K562 (cell line): ENCODE measurements around the gene TRPM2. TPM values are rescaled to one million over a fixed set of nuclear protein-coding genes. Genes with fewer than 3 reads are reported as not detected.
A peak's percentile ranks its signal among the peaks of the same experiment; 100 is the strongest.

Experiments
- ATAC-seq: fragments of 200-7000 bp; cut with Tn5 transposase; 3 replicates; pipeline ENCODE4 v1.9.1; 2020; ENCODE audit warnings: moderate library complexity
- BruUV-seq: library from RNA; stranded (reverse); fragments of 400-500 nt; replicated peaks from 2 replicates; lab custom pipeline; 2021; lab: Mats Ljungman, UMichigan
- CTCF ChIA-PET: fragments of 300-600 bp; formaldehyde crosslinking; extraction: SDS; loops from one replicate; lab custom pipeline; 2021; ENCODE audit warnings: low intra/inter-chr PET ratio; lab: Yijun Ruan, JAX
- POLR2A ChIA-PET: fragments of 300-600, 350-650 bp; sonication (Branson Sonifier 250); formaldehyde crosslinking; extraction: SDS; loops from one replicate; lab custom pipeline; 2021; ENCODE audit warnings: antibody characterized with exemption, inconsistent platforms; lab: Yijun Ruan, JAX
- DNase-seq, 4 experiments: peaks; one replicate each; pipeline versions ENCODE4 v3.0.0 to v3.0.0-alpha.2; 2011 to 2018; ENCODE audit warnings: low spot score in 3 of 4, mixed read lengths in 3 of 4; ENCODE audit errors: extremely low read depth in 1 of 4
- FAIRE-seq: peaks from 2 replicates; lab custom pipeline; 2011; peaks lifted over from hg19 to GRCh38; lab: Jason Lieb, UNC
- H2AFZ ChIP-seq: 2 replicates; pipeline ENCODE4 v1.6.0; 2011; ENCODE audit warnings: low read depth, low read length, control low read depth, inconsistent platforms
- H3K27ac ChIP-seq: fragments of 200-600 bp; 3 replicates; pipeline ENCODE4 v1.8.0; 2011; ENCODE audit warnings: low read depth, mild to moderate bottlenecking, control low read depth, inconsistent platforms, low read length, moderate library complexity, mixed read lengths; ENCODE audit errors: extremely low read depth
- H3K27me3 ChIP-seq, 2 experiments: fragments of 300-600 bp in 1 of 2; 2 replicates in 1 of 2; 3 replicates in 1 of 2; pipeline versions ENCODE4 v1.6.0 to v1.8.0; 2011; ENCODE audit warnings: inconsistent platforms in 2 of 2, low read length in 2 of 2, mild to moderate bottlenecking in 1 of 2, mixed read lengths in 1 of 2, moderate library complexity in 1 of 2; ENCODE audit not compliant: control insufficient read depth in 2 of 2, insufficient read depth in 2 of 2
- H3K36me3 ChIP-seq: fragments of 300-600 bp; 3 replicates; pipeline ENCODE4 v1.8.0; 2011; ENCODE audit warnings: mild to moderate bottlenecking, low read length, inconsistent platforms; ENCODE audit not compliant: control insufficient read depth, insufficient read depth
- H3K4me1 ChIP-seq, 2 experiments: fragments of 200-600 bp in 1 of 2; replicated peaks in 1 of 2; 2 replicates in 1 of 2; 3 replicates in 1 of 2; pipeline versions ENCODE4 v1.5.1 to v1.8.0; 2011; ENCODE audit warnings: inconsistent platforms in 2 of 2, low read length in 2 of 2, mild to moderate bottlenecking in 1 of 2, mixed read lengths in 1 of 2, moderate library complexity in 1 of 2; ENCODE audit not compliant: control insufficient read depth in 2 of 2, insufficient read depth in 2 of 2
- H3K4me2 ChIP-seq: 2 replicates; pipeline ENCODE4 v1.6.1; 2011; ENCODE audit warnings: low read length, control low read depth, inconsistent platforms, mixed read lengths; ENCODE audit not compliant: insufficient read depth
- H3K4me3 ChIP-seq: fragments of 200-600 bp; sonication (generic), shearing (Covaris generic); 2 replicates; pipeline ENCODE4 v1.5.1; 2016; ENCODE audit warnings: control low read depth, inconsistent platforms
- H3K79me2 ChIP-seq: fragments of 200-600 bp; 3 replicates; pipeline ENCODE4 v1.8.0; 2011; ENCODE audit warnings: low read length, inconsistent platforms; ENCODE audit not compliant: control insufficient read depth, insufficient read depth
- H3K9ac ChIP-seq, 2 experiments: 2 replicates each; pipeline versions ENCODE4 v1.6.0 to v1.6.1; 2011; ENCODE audit warnings: low read depth in 2 of 2, low read length in 2 of 2, control low read depth in 1 of 2, inconsistent platforms in 1 of 2, mild to moderate bottlenecking in 1 of 2, mixed read lengths in 1 of 2; ENCODE audit not compliant: insufficient read depth in 1 of 2
- H3K9me1 ChIP-seq: one replicate; pipeline ENCODE4 v1.6.0; 2011; ENCODE audit warnings: inconsistent platforms, mild to moderate bottlenecking, low read length, moderate library complexity; ENCODE audit not compliant: control insufficient read depth, insufficient read depth
- H3K9me3 ChIP-seq: replicated peaks from 2 replicates; pipeline ENCODE4 v1.5.1; 2011; ENCODE audit warnings: low read depth, low read length, inconsistent platforms; ENCODE audit not compliant: control insufficient read depth, insufficient read depth
- H4K20me1 ChIP-seq: replicated peaks from 2 replicates; pipeline ENCODE4 v1.6.1; 2011; ENCODE audit warnings: low read length, inconsistent platforms, mixed read lengths; ENCODE audit not compliant: control insufficient read depth, insufficient read depth
- CSDE1 ChIP-seq, 2 experiments: fragments of 450-650 bp; IDR thresholded peaks; 2 replicates each; pipeline ENCODE4 v1.6.1; 2016; ENCODE audit warnings: mild to moderate bottlenecking in 1 of 2
- ELF4 ChIP-seq: fragments of 450-650 bp; formaldehyde crosslinking; IDR thresholded peaks from 2 replicates; pipeline ENCODE4 v1.4.0; 2022; ENCODE audit warnings: missing genetic modification characterization
- FOXK1 ChIP-seq: sonication (generic); formaldehyde crosslinking; IDR thresholded peaks from 2 replicates; pipeline ENCODE4 v1.8.0; 2022; ENCODE audit warnings: missing genetic modification reagents, mild to moderate bottlenecking, borderline replicate concordance
- GATA2 ChIP-seq: sonication (generic); formaldehyde crosslinking; IDR thresholded peaks from 2 replicates; pipeline ENCODE4 v1.4.0; 2020; ENCODE audit warnings: mild to moderate bottlenecking, missing genetic modification reagents
- HLTF ChIP-seq: fragments of 450-650 bp; IDR thresholded peaks from 2 replicates; pipeline ENCODE4 v1.6.1; 2016
- L3MBTL2 ChIP-seq: fragments of 450-650 bp; IDR thresholded peaks from 2 replicates; pipeline ENCODE4 v1.6.1; 2016; ENCODE audit warnings: mild to moderate bottlenecking, moderate library complexity
- MEF2A ChIP-seq: IDR thresholded peaks from 2 replicates; pipeline ENCODE4 v1.6.1; 2011; ENCODE audit warnings: low read depth, mild to moderate bottlenecking, low read length, moderate library complexity; ENCODE audit not compliant: control insufficient read depth
- MLLT1 ChIP-seq, 2 experiments: fragments of 450-650 bp; IDR thresholded peaks; 2 replicates each; pipeline ENCODE4 v1.6.1; 2016
- NFE2L1 ChIP-seq: fragments of 450-650 bp; IDR thresholded peaks from 2 replicates; pipeline ENCODE4 v1.6.1; 2016; ENCODE audit warnings: missing genetic modification characterization, low read depth, mild to moderate bottlenecking, missing compliant biosample characterization, moderate library complexity, borderline replicate concordance
- PCBP2 ChIP-seq: fragments of 200-400 bp; formaldehyde crosslinking; IDR thresholded peaks from 2 replicates; pipeline ENCODE4 v1.6.1; 2018; ENCODE audit warnings: low read length, low read depth, mild to moderate bottlenecking, moderate library complexity; ENCODE audit not compliant: poor library complexity, severe bottlenecking
- RB1 ChIP-seq: fragments of 450-650 bp; IDR thresholded peaks from 2 replicates; pipeline ENCODE4 v1.6.1; 2017; ENCODE audit warnings: low read depth, mild to moderate bottlenecking
- ZBTB17 ChIP-seq: fragments of 450-650 bp; formaldehyde crosslinking; IDR thresholded peaks from 2 replicates; pipeline ENCODE4 v1.4.0; 2020; ENCODE audit warnings: mild to moderate bottlenecking
- ZFPM2 ChIP-seq: fragments of 250-450 bp; sonication (Bioruptor Pico); IDR thresholded peaks from 2 replicates; pipeline ENCODE4 v1.5.1; 2022; ENCODE audit warnings: mild to moderate bottlenecking
- ZHX1 ChIP-seq: fragments of 150-350 bp; conservative IDR thresholded peaks from 2 replicates; pipeline ENCODE4 v1.6.1; 2014; ENCODE audit warnings: low read length
- ZNF311 ChIP-seq: fragments of 250-450 bp; sonication (Bioruptor Pico); IDR thresholded peaks from 2 replicates; pipeline ENCODE4 v1.4.0; 2020; ENCODE audit warnings: mild to moderate bottlenecking, moderate library complexity
- ZNF384 ChIP-seq: IDR thresholded peaks from 2 replicates; pipeline ENCODE4 v1.6.1; 2012; ENCODE audit warnings: low read depth, low read length, improper control_type of control experiment
- ZNF41 ChIP-seq: fragments of 250-450 bp; sonication (Bioruptor Pico); conservative IDR thresholded peaks from 2 replicates; pipeline ENCODE4 v1.4.0; 2020; ENCODE audit warnings: mild to moderate bottlenecking
- ZNF644 ChIP-seq: fragments of 200-800 bp; sonication (Bioruptor generic); IDR thresholded peaks from 2 replicates; pipeline ENCODE4 v1.6.1; 2016; ENCODE audit warnings: low read depth, missing genetic modification characterization, missing compliant biosample characterization
- ZZZ3 ChIP-seq: fragments of 450-650 bp; IDR thresholded peaks from 2 replicates; pipeline ENCODE4 v1.6.1; 2016; ENCODE audit warnings: antibody characterized with exemption, mild to moderate bottlenecking, moderate library complexity
- WGBS: fragments of 100-300 bp; shearing (Covaris generic); methylation state at CpG from one replicate; pipeline ENCODE4 v1.1.6; 2016; ENCODE audit warnings: low coverage, mixed read lengths; ENCODE audit not compliant: insufficient coverage; ENCODE audit errors: missing lambda C conversion rate; 5-methylcytosine and 5-hydroxymethylcytosine counted together
- in situ Hi-C: fragments of 300-500 bp; cut with MboI; formaldehyde crosslinking; loops from 4 replicates; pipeline ENCODE4 v1.15.0; 2018; ENCODE audit warnings: inconsistent platforms, mixed read lengths
- intact Hi-C: fragments of 100-400 bp; cut with micrococcal nuclease; formaldehyde crosslinking; loops from 2 replicates; pipeline ENCODE4 v1.14.2; 2022
- polyA plus RNA-seq, 8 experiments: library from polyadenylated mRNA; depleted of rRNA in 4 of 8; stranded (reverse) in 5 of 8; unstranded in 3 of 8; fragments of >200 nt; fragmentation: Nextera tagmentation in 2 of 8; fragmentation: Illumina TruSeq in 1 of 8; extraction: Ambion mirVana in 2 of 8; extraction: Trizol in 1 of 8; gene quantifications; 2 replicates each; pipeline versions ENCODE4 v1.2.1 to v1.2.3, GENCODE V29; 2011 to 2014; ENCODE audit warnings: inconsistent platforms in 1 of 8, missing spikeins in 1 of 8
- total RNA-seq, 7 experiments: library from RNA; depleted of rRNA in 6 of 7; stranded (reverse); fragments of >200 nt in 6 of 7; fragmentation: Illumina TruSeq in 2 of 7; extraction: Trizol in 2 of 7; gene quantifications; 2 replicates each; pipeline versions ENCODE4 v1.2.1 to v1.2.3, GENCODE V29; 2011 to 2021; ENCODE audit warnings: low replicate concordance in 1 of 7

Gene TRPM2
- total and polyA plus RNA-seq, 9 of the 15 experiments (the other 6 are each of a cell fraction or from before 2014, with no cell fraction given), result 0.33 to 2.1 (median 0.98) TPM; not detected in 2

DNA sequence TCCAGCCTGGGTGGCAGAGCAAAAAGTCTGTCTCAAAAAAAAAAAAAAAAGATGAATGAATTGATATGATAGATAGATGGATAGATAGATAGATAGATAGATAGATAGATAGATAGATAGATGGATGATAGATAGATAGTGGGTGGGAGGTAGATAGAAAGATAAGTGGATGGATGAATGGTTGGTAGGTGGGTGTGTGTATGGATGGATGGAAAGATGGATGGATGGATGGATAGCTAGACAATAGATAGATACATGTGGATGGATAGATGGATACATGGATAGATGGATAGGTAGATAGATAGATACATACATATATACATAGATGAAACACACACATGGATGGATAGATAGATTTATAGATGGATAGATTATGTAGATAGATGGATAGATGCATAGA lies 28.5 kb downstream of the TRPM2 start (continued):
- TF ChIP-seq NFE2L1 (tag) (no peak), ZNF41 (CRISPR knock-in tag) (no peak), L3MBTL2 (no peak), GATA2 (CRISPR knock-in tag) (peak; percentile 46; the same call in 1 of the 2 replicates), ZFPM2 (CRISPR knock-in tag) (no peak), MLLT1 (IDR thresholded peaks at IDR 0.05) (no peak), HLTF (no peak), ZBTB17 (CRISPR knock-in tag) (no peak)

- no peaks in the 10 kb centered on the region for H3K9me3 ChIP-seq
- POLR2A ChIA-PET, result no interaction called here
- ATAC-seq (no peak), DNase-seq (peak in 1 of 4 experiments; percentile 4), FAIRE-seq (no peak)
- no peak overlapping the region for H3K9ac ChIP-seq
- H3K9me1 ChIP-seq, result no peaks in the 10 kb centered on the region
- H3K4me3 ChIP-seq, result no peak overlapping the region
- in situ Hi-C loops, result no loop called here
- WGBS, result 1% methylated on average over 9 of the region's 9 CpGs
- peaks cover 26 to 35% of the 10 kb centered on the region in 2 experiments for H3K27me3 ChIP-seq
- no peak overlapping the region for H2AFZ ChIP-seq
- H3K4me1 ChIP-seq, result peaks cover 0 to 3% of the 10 kb centered on the region in 2 experiments; a peak in 1 of 5 replicates
- H3K4me2 ChIP-seq, result no peak overlapping the region
- intact Hi-C loops, result no loop called here
- no TSS peak for BruUV-seq
- H4K20me1 ChIP-seq, result no peaks in the 10 kb centered on the region
- no peak overlapping the region for H3K27ac ChIP-seq
- no peaks in the 10 kb centered on the region for H3K79me2 ChIP-seq
- CTCF ChIA-PET, result no interaction called here
- no peaks in the 10 kb centered on the region for H3K36me3 ChIP-seq
- TF ChIP-seq ZNF384 (no peak), ZNF311 (CRISPR knock-in tag) (no peak), ZNF644 (tag) (no peak), FOXK1 (CRISPR knock-in tag) (no peak), RB1 (no peak), ZHX1 (no peak), ELF4 (CRISPR knock-in tag) (no peak), MEF2A (no peak), CSDE1 (IDR thresholded peaks at IDR 0.05) (no peak), ZZZ3 (no peak), PCBP2 (no peak)
Observed at GRCh38 chr21:44382536-44382935, 29.1 kb downstream of the TRPM2 start.
